RWPE1 (cell line): ENCODE data around the gene GRAMD2B.
"Not testable (repeated sequence)": the region's sequence is repeated elsewhere in the genome, so short reads cannot be mapped to it uniquely, and the experiment has no call there.

Experiments
- CTCF ChIA-PET: fragments of 350-600 bp; sonication (Branson Sonifier 250); formaldehyde crosslinking; extraction: SDS; loops from one replicate; lab custom pipeline; 2021; lab: Yijun Ruan, JAX
- POLR2A ChIA-PET: fragments of 400-600 bp; formaldehyde crosslinking; extraction: SDS; loops from one replicate; lab custom pipeline; 2020; ENCODE audit warnings: antibody characterized with exemption; ENCODE audit not compliant: low non-redundant PET; lab: Yijun Ruan, JAX
- DNase-seq: peaks from one replicate; pipeline ENCODE4 v3.0.0; 2012; ENCODE audit warnings: low spot score
- H3K27ac ChIP-seq: fragments of 450-650 bp; 2 replicates; pipeline ENCODE4 v1.5.1; 2017
- TF ChIP-seq, protein P1 (sequence below): fragments of 450-650 bp; conservative IDR thresholded peaks from 2 replicates; pipeline ENCODE4 v1.5.1; 2017; ENCODE audit warnings: low read depth, mild to moderate bottlenecking

The GRAMD2B gene

GRCh38 chr5:126464959-126465358 is 41.8 kb downstream of the GRAMD2B start:
- TF ChIP-seq, protein P1, sequence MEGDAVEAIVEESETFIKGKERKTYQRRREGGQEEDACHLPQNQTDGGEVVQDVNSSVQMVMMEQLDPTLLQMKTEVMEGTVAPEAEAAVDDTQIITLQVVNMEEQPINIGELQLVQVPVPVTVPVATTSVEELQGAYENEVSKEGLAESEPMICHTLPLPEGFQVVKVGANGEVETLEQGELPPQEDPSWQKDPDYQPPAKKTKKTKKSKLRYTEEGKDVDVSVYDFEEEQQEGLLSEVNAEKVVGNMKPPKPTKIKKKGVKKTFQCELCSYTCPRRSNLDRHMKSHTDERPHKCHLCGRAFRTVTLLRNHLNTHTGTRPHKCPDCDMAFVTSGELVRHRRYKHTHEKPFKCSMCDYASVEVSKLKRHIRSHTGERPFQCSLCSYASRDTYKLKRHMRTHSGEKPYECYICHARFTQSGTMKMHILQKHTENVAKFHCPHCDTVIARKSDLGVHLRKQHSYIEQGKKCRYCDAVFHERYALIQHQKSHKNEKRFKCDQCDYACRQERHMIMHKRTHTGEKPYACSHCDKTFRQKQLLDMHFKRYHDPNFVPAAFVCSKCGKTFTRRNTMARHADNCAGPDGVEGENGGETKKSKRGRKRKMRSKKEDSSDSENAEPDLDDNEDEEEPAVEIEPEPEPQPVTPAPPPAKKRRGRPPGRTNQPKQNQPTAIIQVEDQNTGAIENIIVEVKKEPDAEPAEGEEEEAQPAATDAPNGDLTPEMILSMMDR, result no peak
- no peak overlapping the region for H3K27ac ChIP-seq
- ChIA-PET POLR2A (no interaction called here), CTCF (no interaction called here)
- DNase-seq, result no peak

DNA sequence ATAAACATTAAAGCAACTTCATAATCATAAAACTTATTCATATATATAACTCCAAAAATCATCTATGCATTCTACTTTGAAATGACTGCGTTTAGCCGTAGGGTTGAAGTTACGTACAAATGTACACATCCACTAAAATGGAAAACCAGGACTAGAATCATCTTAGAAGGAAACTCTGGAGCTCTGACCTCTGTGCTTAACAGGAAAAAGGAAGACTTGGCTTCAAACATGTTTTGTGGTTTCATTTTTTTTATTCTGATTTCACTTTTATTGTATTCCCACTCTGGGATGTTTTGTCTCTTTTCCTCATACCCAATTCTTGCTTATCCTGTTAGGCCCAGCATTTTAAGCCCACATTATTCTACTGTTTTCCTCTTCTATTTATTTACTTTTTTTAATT is 44.9 kb downstream of the GRAMD2B start:
- TF ChIP-seq, protein P1, result no peak
- CTCF ChIA-PET, result interaction anchor here (0.6 kb wide), 1 partner anchor 71 kb away, joined by 3 read pairs; no protein-coding TSS in a partner anchor
- POLR2A ChIA-PET, result no interaction called here
- H3K27ac ChIP-seq, result no peak overlapping the region
- DNase-seq, result no peak

GRCh38 chr5:126469536-126470316 is 46.5 kb downstream of the GRAMD2B start:
- ChIA-PET CTCF (no interaction called here), POLR2A (interaction anchor here (0.6 kb wide), 1 partner anchor 31 kb away, joined by 4 read pairs; no protein-coding TSS in a partner anchor)
- no peak overlapping the region for H3K27ac ChIP-seq
- DNase-seq, result no peak
- TF ChIP-seq, protein P1, result no peak

DNA sequence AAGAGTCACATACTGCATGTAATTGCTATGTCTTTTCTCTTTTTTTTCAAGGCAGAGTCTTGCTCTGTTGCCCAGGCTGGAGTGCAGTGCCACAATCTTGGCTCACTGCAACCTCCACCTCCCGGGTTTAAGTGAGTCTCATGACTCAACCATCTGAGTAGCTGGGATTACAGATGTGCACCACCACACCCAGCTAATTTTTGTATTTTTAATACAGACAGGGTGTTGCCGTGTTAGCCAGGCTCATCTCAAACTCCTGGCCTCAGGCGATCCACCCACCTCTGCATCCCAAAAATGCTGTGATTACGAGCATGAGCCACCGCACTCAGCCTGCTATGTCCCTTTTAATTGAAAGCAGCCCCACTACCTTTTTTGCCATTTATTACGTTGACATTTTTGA is 47.3 kb downstream of the GRAMD2B start:
- POLR2A ChIA-PET, result interaction anchor here (0.6 kb wide), 2 partner anchors 31 to 48 kb away, joined by 4 read pairs; no protein-coding TSS in a partner anchor
- peak overlapping the region; percentile 45 for H3K27ac ChIP-seq
- CTCF ChIA-PET, result interaction anchor here (1.0 kb wide), 1 partner anchor 12 kb away, joined by 3 read pairs; no protein-coding TSS in a partner anchor
- not testable (repeated sequence) for DNase-seq

GRCh38 chr5:126471247-126471646 is 48.0 kb downstream of the GRAMD2B start:
- CTCF ChIA-PET, result interaction anchor here (1.0 kb wide), 1 partner anchor 11 kb away, joined by 3 read pairs; no protein-coding TSS in a partner anchor
- DNase-seq, result no peak
- TF ChIP-seq, protein P1, result no peak
- POLR2A ChIA-PET, result no interaction called here
- H3K27ac ChIP-seq, result peak overlapping the region; percentile 45; the same call in 1 of the 2 replicates

- DNase-seq, result peak; percentile 75
- TF ChIP-seq, protein P1, result no peak
- ChIA-PET POLR2A (no interaction called here), CTCF (no interaction called here)
- no peak overlapping the region for H3K27ac ChIP-seq
Observed at GRCh38 chr5:126471875-126472537, 48.8 kb downstream of the GRAMD2B start.

GRCh38 chr5:126472538-126472889 is 49.3 kb downstream of the GRAMD2B start:
- CTCF ChIA-PET, result no interaction called here
- no peak for DNase-seq
- POLR2A ChIA-PET, result no interaction called here
- TF ChIP-seq, protein P1, result no peak
- H3K27ac ChIP-seq, result no peak overlapping the region
